PFSK-1 (cell line): ENCODE data around the gene SHBG.

Experiments used
- FOXP2 ChIP-seq: optimal IDR thresholded peaks from 2 replicates; pipeline ENCODE3; 2011; ENCODE audit warnings: borderline replicate concordance, control low read depth, inconsistent platforms; ENCODE audit not compliant: insufficient read depth; ENCODE audit errors: extremely low read length, extremely low read depth
- POLR2AphosphoS5 ChIP-seq: IDR thresholded peaks from 2 replicates; pipeline ENCODE4 v1.6.1; 2012; ENCODE audit warnings: low read depth, mild to moderate bottlenecking, control low read depth, low read length, moderate library complexity
- SIN3A ChIP-seq: IDR thresholded peaks from 2 replicates; pipeline ENCODE4 v1.6.1; 2012; ENCODE audit warnings: mild to moderate bottlenecking, low read length, moderate library complexity, borderline replicate concordance; ENCODE audit not compliant: insufficient read depth
- TAF1 ChIP-seq: IDR thresholded peaks from 2 replicates; pipeline ENCODE4 v1.6.1; 2012; ENCODE audit warnings: low read length, control low read depth, borderline replicate concordance; ENCODE audit not compliant: insufficient read depth
- TF ChIP-seq, protein P1 (sequence below), 2 experiments: IDR thresholded peaks; 2 replicates each; pipeline versions ENCODE4 v1.6.1 to v1.8.0; 2011 to 2012; ENCODE audit warnings: low read depth in 2 of 2, low read length in 2 of 2, control low read depth in 1 of 2, inconsistent platforms in 1 of 2, mild to moderate bottlenecking in 1 of 2, moderate library complexity in 1 of 2; ENCODE audit not compliant: insufficient read depth in 1 of 2

The SHBG gene

GRCh38 chr17:7668482-7668881, 38.5 kb downstream of the SHBG start:
- TF ChIP-seq FOXP2 (no peak), SIN3A (no peak), POLR2AphosphoS5 (no peak), TAF1 (no peak)
- TF ChIP-seq, protein P1, sequence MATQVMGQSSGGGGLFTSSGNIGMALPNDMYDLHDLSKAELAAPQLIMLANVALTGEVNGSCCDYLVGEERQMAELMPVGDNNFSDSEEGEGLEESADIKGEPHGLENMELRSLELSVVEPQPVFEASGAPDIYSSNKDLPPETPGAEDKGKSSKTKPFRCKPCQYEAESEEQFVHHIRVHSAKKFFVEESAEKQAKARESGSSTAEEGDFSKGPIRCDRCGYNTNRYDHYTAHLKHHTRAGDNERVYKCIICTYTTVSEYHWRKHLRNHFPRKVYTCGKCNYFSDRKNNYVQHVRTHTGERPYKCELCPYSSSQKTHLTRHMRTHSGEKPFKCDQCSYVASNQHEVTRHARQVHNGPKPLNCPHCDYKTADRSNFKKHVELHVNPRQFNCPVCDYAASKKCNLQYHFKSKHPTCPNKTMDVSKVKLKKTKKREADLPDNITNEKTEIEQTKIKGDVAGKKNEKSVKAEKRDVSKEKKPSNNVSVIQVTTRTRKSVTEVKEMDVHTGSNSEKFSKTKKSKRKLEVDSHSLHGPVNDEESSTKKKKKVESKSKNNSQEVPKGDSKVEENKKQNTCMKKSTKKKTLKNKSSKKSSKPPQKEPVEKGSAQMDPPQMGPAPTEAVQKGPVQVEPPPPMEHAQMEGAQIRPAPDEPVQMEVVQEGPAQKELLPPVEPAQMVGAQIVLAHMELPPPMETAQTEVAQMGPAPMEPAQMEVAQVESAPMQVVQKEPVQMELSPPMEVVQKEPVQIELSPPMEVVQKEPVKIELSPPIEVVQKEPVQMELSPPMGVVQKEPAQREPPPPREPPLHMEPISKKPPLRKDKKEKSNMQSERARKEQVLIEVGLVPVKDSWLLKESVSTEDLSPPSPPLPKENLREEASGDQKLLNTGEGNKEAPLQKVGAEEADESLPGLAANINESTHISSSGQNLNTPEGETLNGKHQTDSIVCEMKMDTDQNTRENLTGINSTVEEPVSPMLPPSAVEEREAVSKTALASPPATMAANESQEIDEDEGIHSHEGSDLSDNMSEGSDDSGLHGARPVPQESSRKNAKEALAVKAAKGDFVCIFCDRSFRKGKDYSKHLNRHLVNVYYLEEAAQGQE (IDR thresholded peaks at IDR 0.05; ENCODE audit: insufficient read depth in 1 of 2, low read depth in 2 of 2, low read length in 2 of 2), result no peak

DNA sequence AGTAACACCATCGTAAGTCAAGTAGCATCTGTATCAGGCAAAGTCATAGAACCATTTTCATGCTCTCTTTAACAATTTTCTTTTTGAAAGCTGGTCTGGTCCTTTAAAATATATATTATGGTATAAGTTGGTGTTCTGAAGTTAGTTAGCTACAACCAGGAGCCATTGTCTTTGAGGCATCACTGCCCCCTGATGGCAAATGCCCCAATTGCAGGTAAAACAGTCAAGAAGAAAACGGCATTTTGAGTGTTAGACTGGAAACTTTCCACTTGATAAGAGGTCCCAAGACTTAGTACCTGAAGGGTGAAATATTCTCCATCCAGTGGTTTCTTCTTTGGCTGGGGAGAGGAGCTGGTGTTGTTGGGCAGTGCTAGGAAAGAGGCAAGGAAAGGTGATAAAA, 43.3 kb downstream of the SHBG start:
- no peak for TF ChIP-seq POLR2AphosphoS5
- TF ChIP-seq TAF1, result no peak
- TF ChIP-seq, protein P1 (IDR thresholded peaks at IDR 0.05; ENCODE audit: insufficient read depth in 1 of 2, low read depth in 2 of 2, low read length in 2 of 2), result no peak
- no peak for TF ChIP-seq SIN3A
- TF ChIP-seq FOXP2, result no peak

GRCh38 chr17:7674934-7675333, 45.0 kb downstream of the SHBG start:
- TF ChIP-seq TAF1 (no peak), POLR2AphosphoS5 (no peak), SIN3A (no peak), FOXP2 (no peak)
- TF ChIP-seq, protein P1 (IDR thresholded peaks at IDR 0.05; ENCODE audit: insufficient read depth in 1 of 2, low read depth in 2 of 2, low read length in 2 of 2), result no peak

DNA sequence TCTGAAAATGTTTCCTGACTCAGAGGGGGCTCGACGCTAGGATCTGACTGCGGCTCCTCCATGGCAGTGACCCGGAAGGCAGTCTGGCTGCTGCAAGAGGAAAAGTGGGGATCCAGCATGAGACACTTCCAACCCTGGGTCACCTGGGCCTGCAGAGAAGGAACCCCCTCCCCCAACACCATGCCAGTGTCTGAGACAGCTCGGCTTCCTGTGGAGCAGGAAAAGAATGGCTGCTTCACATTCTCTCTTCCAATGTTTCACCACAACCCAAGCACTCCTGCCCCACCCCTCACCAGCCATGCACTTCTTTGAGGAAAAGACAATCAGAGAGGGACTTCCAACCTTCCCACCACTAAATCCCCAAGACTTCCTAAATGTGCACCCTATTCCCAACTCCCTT, 46.6 kb downstream of the SHBG start:
- TF ChIP-seq, protein P1 (IDR thresholded peaks at IDR 0.05; ENCODE audit: insufficient read depth in 1 of 2, low read depth in 2 of 2, low read length in 2 of 2), result no peak
- TF ChIP-seq POLR2AphosphoS5 (no peak), TAF1 (no peak), SIN3A (no peak), FOXP2 (no peak)

DNA sequence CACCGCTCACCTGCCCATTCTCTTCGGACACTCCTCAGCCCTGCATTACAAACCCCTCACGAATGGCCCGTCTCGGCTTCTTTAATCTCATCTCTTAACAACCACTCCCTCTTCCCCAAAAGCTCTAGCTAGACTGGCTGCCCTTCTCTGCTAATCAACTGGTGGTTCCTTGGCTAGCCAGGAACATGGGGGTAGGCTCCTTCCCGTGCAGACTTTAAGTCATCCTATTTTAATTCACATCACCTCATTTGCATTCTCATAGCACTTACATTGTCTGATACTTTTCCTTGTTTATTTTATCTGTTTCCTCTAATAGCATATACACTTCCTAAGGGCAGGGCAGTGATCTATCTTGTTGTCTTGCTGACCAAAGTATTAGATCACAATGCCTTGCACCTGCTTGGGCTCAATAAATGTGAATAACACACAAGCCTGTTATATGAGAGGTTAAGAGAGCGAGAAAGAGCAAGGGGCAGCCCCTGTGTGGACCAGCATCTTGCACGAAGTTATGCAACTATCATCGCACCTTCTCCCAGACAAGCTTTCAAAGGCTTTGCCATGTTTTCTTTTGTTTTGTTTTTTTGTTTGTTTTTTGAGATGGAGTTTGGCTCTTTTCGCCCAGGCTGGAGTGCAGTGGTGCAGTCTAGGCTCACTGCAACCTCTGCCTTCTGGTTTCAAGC, 47.6 kb downstream of the SHBG start:
- TF ChIP-seq TAF1 (no peak), SIN3A (no peak), FOXP2 (no peak), POLR2AphosphoS5 (no peak)
- TF ChIP-seq, protein P1 (IDR thresholded peaks at IDR 0.05; ENCODE audit: insufficient read depth in 1 of 2, low read depth in 2 of 2, low read length in 2 of 2), result no peak
